PFSK-1 (cell line): ENCODE data around the gene SDS.

Experiments used
- FOXP2 ChIP-seq: optimal IDR thresholded peaks from 2 replicates; pipeline ENCODE3; 2011; ENCODE audit warnings: borderline replicate concordance, control low read depth, inconsistent platforms; ENCODE audit not compliant: insufficient read depth; ENCODE audit errors: extremely low read length, extremely low read depth
- POLR2AphosphoS5 ChIP-seq: IDR thresholded peaks from 2 replicates; pipeline ENCODE4 v1.6.1; 2012; ENCODE audit warnings: low read depth, mild to moderate bottlenecking, control low read depth, low read length, moderate library complexity
- TF ChIP-seq, protein P1 (sequence below), 2 experiments: IDR thresholded peaks; 2 replicates each; pipeline versions ENCODE4 v1.6.1 to v1.8.0; 2011 to 2012; ENCODE audit warnings: low read depth in 2 of 2, low read length in 2 of 2, control low read depth in 1 of 2, inconsistent platforms in 1 of 2, mild to moderate bottlenecking in 1 of 2, moderate library complexity in 1 of 2; ENCODE audit not compliant: insufficient read depth in 1 of 2

DNA sequence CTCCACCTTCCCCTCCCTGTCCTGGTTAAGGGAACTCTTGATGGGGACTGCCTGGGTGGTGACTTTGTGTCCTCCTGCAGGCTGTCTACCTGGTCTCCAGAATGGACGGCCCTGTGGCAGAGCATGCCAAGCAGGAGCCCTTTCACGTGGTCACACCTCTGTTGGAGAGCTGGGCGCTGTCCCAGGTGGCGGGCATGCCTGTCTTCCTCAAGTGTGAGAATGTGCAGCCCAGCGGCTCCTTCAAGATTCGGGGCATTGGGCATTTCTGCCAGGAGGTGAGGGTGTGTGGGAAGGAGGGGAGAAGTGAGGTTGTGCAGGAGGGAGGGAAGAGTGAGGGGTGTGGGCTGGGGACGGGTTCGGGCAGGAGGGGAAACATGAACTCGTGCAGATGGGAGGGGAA lies 24.2 kb upstream of the SDS start:
- TF ChIP-seq FOXP2: no peak
- TF ChIP-seq, protein P1, sequence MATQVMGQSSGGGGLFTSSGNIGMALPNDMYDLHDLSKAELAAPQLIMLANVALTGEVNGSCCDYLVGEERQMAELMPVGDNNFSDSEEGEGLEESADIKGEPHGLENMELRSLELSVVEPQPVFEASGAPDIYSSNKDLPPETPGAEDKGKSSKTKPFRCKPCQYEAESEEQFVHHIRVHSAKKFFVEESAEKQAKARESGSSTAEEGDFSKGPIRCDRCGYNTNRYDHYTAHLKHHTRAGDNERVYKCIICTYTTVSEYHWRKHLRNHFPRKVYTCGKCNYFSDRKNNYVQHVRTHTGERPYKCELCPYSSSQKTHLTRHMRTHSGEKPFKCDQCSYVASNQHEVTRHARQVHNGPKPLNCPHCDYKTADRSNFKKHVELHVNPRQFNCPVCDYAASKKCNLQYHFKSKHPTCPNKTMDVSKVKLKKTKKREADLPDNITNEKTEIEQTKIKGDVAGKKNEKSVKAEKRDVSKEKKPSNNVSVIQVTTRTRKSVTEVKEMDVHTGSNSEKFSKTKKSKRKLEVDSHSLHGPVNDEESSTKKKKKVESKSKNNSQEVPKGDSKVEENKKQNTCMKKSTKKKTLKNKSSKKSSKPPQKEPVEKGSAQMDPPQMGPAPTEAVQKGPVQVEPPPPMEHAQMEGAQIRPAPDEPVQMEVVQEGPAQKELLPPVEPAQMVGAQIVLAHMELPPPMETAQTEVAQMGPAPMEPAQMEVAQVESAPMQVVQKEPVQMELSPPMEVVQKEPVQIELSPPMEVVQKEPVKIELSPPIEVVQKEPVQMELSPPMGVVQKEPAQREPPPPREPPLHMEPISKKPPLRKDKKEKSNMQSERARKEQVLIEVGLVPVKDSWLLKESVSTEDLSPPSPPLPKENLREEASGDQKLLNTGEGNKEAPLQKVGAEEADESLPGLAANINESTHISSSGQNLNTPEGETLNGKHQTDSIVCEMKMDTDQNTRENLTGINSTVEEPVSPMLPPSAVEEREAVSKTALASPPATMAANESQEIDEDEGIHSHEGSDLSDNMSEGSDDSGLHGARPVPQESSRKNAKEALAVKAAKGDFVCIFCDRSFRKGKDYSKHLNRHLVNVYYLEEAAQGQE (IDR thresholded peaks at IDR 0.05; ENCODE audit: insufficient read depth in 1 of 2, low read depth in 2 of 2, low read length in 2 of 2): no peak
- TF ChIP-seq POLR2AphosphoS5: no peak
